CMK (cell line): Measurements from ENCODE around the gene TOE1.
"Not testable (repeated sequence)": the region's sequence is repeated elsewhere in the genome, so short reads cannot be mapped to it uniquely, and the experiment has no call there.

Experiments
- DNase-seq: peaks from one replicate; pipeline ENCODE4 v3.0.0-alpha.2; 2010; ENCODE audit warnings: low read depth

The TOE1 gene

GRCh38 chr1:45339789-45340558, at the start of gene TOE1, which contains the start of gene MUTYH:
Gene TOE1 (plus strand): TSS chr1:45340170. CDS start chr1:45340253, 83 bp downstream.
Gene MUTYH (minus strand): TSS chr1:45340440. CDS start chr1:45334505, 5,935 bp downstream.
- peak; percentile 95 for DNase-seq

- DNase-seq: not testable (repeated sequence)
Observed at GRCh38 chr1:45291002-45291401, 49.0 kb upstream of the TOE1 start.

GRCh38 chr1:45291716-45292115, 48.3 kb upstream of the TOE1 start:
- DNase-seq: no peak

- no peak for DNase-seq
Observed at GRCh38 chr1:45297666-45298356, 42.2 kb upstream of the TOE1 start.

- no peak for DNase-seq
Observed at GRCh38 chr1:45299296-45299695, 40.7 kb upstream of the TOE1 start.

GRCh38 chr1:45299981-45300668, 39.8 kb upstream of the TOE1 start:
- DNase-seq: peak; percentile 56

- DNase-seq: no peak
Observed at GRCh38 chr1:45300669-45300997, 39.3 kb upstream of the TOE1 start.

- DNase-seq: no peak
Observed at GRCh38 chr1:45302505-45303150, 37.3 kb upstream of the TOE1 start.

- peak; percentile 95 for DNase-seq
Observed at GRCh38 chr1:45303520-45304310, 36.3 kb upstream of the TOE1 start.

- DNase-seq: no peak
Observed at GRCh38 chr1:45304311-45305081, 35.5 kb upstream of the TOE1 start.

- DNase-seq: no peak
Observed at GRCh38 chr1:45305231-45305630, 34.7 kb upstream of the TOE1 start.

GRCh38 chr1:45306319-45306718, 33.7 kb upstream of the TOE1 start:
- DNase-seq: no peak

GRCh38 chr1:45306905-45307304, 33.1 kb upstream of the TOE1 start:
- DNase-seq: no peak

GRCh38 chr1:45314266-45314665, 25.7 kb upstream of the TOE1 start:
- no peak for DNase-seq

- DNase-seq: no peak
Observed at GRCh38 chr1:45317166-45317565, 22.8 kb upstream of the TOE1 start.

GRCh38 chr1:45319761-45320160, 20.2 kb upstream of the TOE1 start:
- no peak for DNase-seq

GRCh38 chr1:45321444-45321843, 18.5 kb upstream of the TOE1 start:
- no peak for DNase-seq

- DNase-seq: no peak
Observed at GRCh38 chr1:45322486-45323040, 17.4 kb upstream of the TOE1 start.

GRCh38 chr1:45325851-45326506, 14.0 kb upstream of the TOE1 start:
- no peak for DNase-seq
